GM12878 (cell line): ENCODE measurements around the gene FAM221A. TPM values are rescaled to one million over a fixed set of nuclear protein-coding genes. Genes with fewer than 3 reads are reported as not detected.
A peak's percentile ranks its signal among the peaks of the same experiment; 100 is the strongest.

Source experiments
- ATAC-seq: fragments of 200-7000 bp; cut with Tn5 transposase; 3 replicates; pipeline ENCODE4 v1.9.1; 2020; ENCODE audit warnings: mild to moderate bottlenecking, moderate library complexity
- BruUV-seq: library from RNA; stranded (reverse); fragments of 400-500 nt; replicated peaks from 2 replicates; lab custom pipeline; 2021; lab: Mats Ljungman, UMichigan
- CTCF ChIA-PET: fragments of 300-600 bp; sonication (Branson Sonifier 250); formaldehyde crosslinking; extraction: SDS; loops from one replicate; lab custom pipeline; 2021; ENCODE audit warnings: inconsistent platforms; lab: Yijun Ruan, JAX
- POLR2A ChIA-PET: fragments of 350-600 bp; formaldehyde crosslinking; extraction: SDS; loops from one replicate; lab custom pipeline; 2021; ENCODE audit warnings: inconsistent platforms; lab: Charles Lee
- RAD21 ChIA-PET: fragments of 300-600 bp; sonication (Branson Sonifier 250); formaldehyde crosslinking; loops from one replicate; lab custom pipeline; 2023; ENCODE audit warnings: antibody characterized with exemption; ENCODE audit not compliant: unreplicated experiment; lab: Charles Lee
- SMC1A ChIA-PET: fragments of 300-600 bp; sonication (Branson Sonifier 250); formaldehyde crosslinking; loops from one replicate; lab custom pipeline; 2023; ENCODE audit not compliant: unreplicated experiment, uncharacterized antibody; lab: Charles Lee
- DNase-seq: peaks from one replicate; pipeline ENCODE4 v3.0.0-alpha.2; 2011; ENCODE audit warnings: low read depth, low spot score
- FAIRE-seq: peaks from 3 replicates; lab custom pipeline; 2011; peaks lifted over from hg19 to GRCh38; lab: Jason Lieb, UNC
- H2AFZ ChIP-seq: 2 replicates; pipeline ENCODE4 v1.6.0; 2011; ENCODE audit warnings: low read depth, low read length, control low read depth; ENCODE audit not compliant: control insufficient read depth
- H3K27ac ChIP-seq: 2 replicates; pipeline ENCODE4 v1.5.1; 2011; ENCODE audit warnings: control low read depth; ENCODE audit not compliant: control insufficient read depth, insufficient read depth
- H3K27me3 ChIP-seq, 2 experiments: replicated peaks in 1 of 2; 2 replicates each; pipeline versions ENCODE4 v1.6.0 to v1.6.1; 2011; ENCODE audit warnings: low read length in 1 of 2; ENCODE audit not compliant: control insufficient read depth in 2 of 2, insufficient read depth in 2 of 2
- H3K36me3 ChIP-seq, 2 experiments: 2 replicates each; pipeline ENCODE4 v1.5.1; 2011; ENCODE audit warnings: low read length in 1 of 2; ENCODE audit not compliant: control insufficient read depth in 2 of 2, insufficient read depth in 2 of 2
- H3K4me1 ChIP-seq: 2 replicates; pipeline ENCODE4 v1.6.1; 2011; ENCODE audit warnings: mild to moderate bottlenecking, low read length, moderate library complexity, mixed read lengths; ENCODE audit not compliant: control insufficient read depth, insufficient read depth
- H3K4me2 ChIP-seq: 2 replicates; pipeline ENCODE4 v1.6.0; 2011; ENCODE audit warnings: control low read depth; ENCODE audit not compliant: control insufficient read depth, insufficient read depth
- H3K4me3 ChIP-seq: fragments of 200-600 bp; sonication (generic); 2 replicates; pipeline ENCODE4 v1.5.1; 2016
- H3K79me2 ChIP-seq: 2 replicates; pipeline ENCODE4 v1.6.0; 2011; ENCODE audit warnings: low read length; ENCODE audit not compliant: control insufficient read depth, insufficient read depth
- H3K9ac ChIP-seq: 2 replicates; pipeline ENCODE4 v1.8.0; 2011; ENCODE audit warnings: low read length, control low read depth, mixed read lengths; ENCODE audit not compliant: control insufficient read depth, insufficient read depth
- H3K9me3 ChIP-seq: replicated peaks from 3 replicates; pipeline ENCODE4 v1.5.1; 2011; ENCODE audit warnings: mild to moderate bottlenecking, low read length; ENCODE audit not compliant: control insufficient read depth, insufficient read depth
- H4K20me1 ChIP-seq: 2 replicates; pipeline ENCODE4 v1.6.0; 2011; ENCODE audit not compliant: control insufficient read depth, insufficient read depth
- BCL3 ChIP-seq: IDR thresholded peaks from 2 replicates; pipeline ENCODE4 v1.6.1; 2011; ENCODE audit warnings: borderline replicate concordance, low read depth, mild to moderate bottlenecking, moderate library complexity, low read length; ENCODE audit not compliant: insufficient read depth, poor library complexity, severe bottlenecking
- CBFB ChIP-seq: IDR thresholded peaks from 2 replicates; pipeline ENCODE4 v1.6.1; 2016; ENCODE audit warnings: antibody characterized with exemption, low read depth
- E2F4 ChIP-seq: IDR thresholded peaks from 2 replicates; pipeline ENCODE4 v1.6.1; 2012; ENCODE audit warnings: low read depth, low read length, improper control_type of control experiment
- EED ChIP-seq: sonication (generic); IDR thresholded peaks from 2 replicates; pipeline ENCODE4 v1.6.1; 2016; ENCODE audit warnings: antibody characterized with exemption, low read depth
- EZH2 ChIP-seq: IDR thresholded peaks from 2 replicates; pipeline ENCODE4 v1.6.1; 2012; ENCODE audit warnings: low read depth, mild to moderate bottlenecking, control low read depth, inconsistent platforms, low read length, borderline replicate concordance; ENCODE audit not compliant: control insufficient read depth
- MXI1 ChIP-seq: fragments of 150-350 bp; IDR thresholded peaks from 2 replicates; pipeline ENCODE4 v1.6.1; 2011; ENCODE audit warnings: low read depth, mild to moderate bottlenecking, inconsistent platforms, low read length, improper control_type of control experiment
- NBN ChIP-seq: fragments of 450-650 bp; IDR thresholded peaks from 2 replicates; pipeline ENCODE4 v1.6.1; 2016
- NFXL1 ChIP-seq: fragments of 450-650 bp; IDR thresholded peaks from 2 replicates; pipeline ENCODE4 v1.6.1; 2017; ENCODE audit warnings: antibody characterized with exemption, mild to moderate bottlenecking, borderline replicate concordance
- NKRF ChIP-seq: fragments of 450-650 bp; conservative IDR thresholded peaks from 2 replicates; pipeline ENCODE4 v1.6.1; 2017; ENCODE audit warnings: mild to moderate bottlenecking, moderate library complexity
- RBBP5 ChIP-seq: fragments of 200-600 bp; sonication (generic); conservative IDR thresholded peaks from 2 replicates; pipeline ENCODE4 v1.6.1; 2016
- RELA ChIP-seq: fragments of 450-650 bp; IDR thresholded peaks from 2 replicates; pipeline ENCODE4 v1.8.0; 2014; ENCODE audit warnings: borderline replicate concordance; ENCODE audit not compliant: partially characterized antibody
- SKIL ChIP-seq: fragments of 450-650 bp; IDR thresholded peaks from 2 replicates; pipeline ENCODE4 v1.6.1; 2017; ENCODE audit warnings: mild to moderate bottlenecking, low read depth, inconsistent platforms; ENCODE audit not compliant: poor library complexity, severe bottlenecking
- SMAD5 ChIP-seq: IDR thresholded peaks from 2 replicates; pipeline ENCODE4 v1.6.1; 2016; ENCODE audit warnings: antibody characterized with exemption, low read depth
- SMARCA5 ChIP-seq: fragments of 450-650 bp; IDR thresholded peaks from 2 replicates; pipeline ENCODE4 v1.6.1; 2017; ENCODE audit warnings: mild to moderate bottlenecking
- SMC3 ChIP-seq: IDR thresholded peaks from 2 replicates; pipeline ENCODE4 v1.6.1; 2011; ENCODE audit warnings: low read length, improper control_type of control experiment, borderline replicate concordance
- ZNF207 ChIP-seq: fragments of 450-650 bp; IDR thresholded peaks from 2 replicates; pipeline ENCODE4 v1.6.1; 2014; ENCODE audit warnings: antibody characterized with exemption, mild to moderate bottlenecking, borderline replicate concordance
- ZNF24 ChIP-seq: fragments of 450-650 bp; IDR thresholded peaks from 2 replicates; pipeline ENCODE4 v1.6.1; 2017; ENCODE audit warnings: antibody characterized with exemption, mild to moderate bottlenecking
- ZNF622 ChIP-seq: fragments of 450-650 bp; IDR thresholded peaks from 2 replicates; pipeline ENCODE4 v1.6.1; 2017; ENCODE audit warnings: mild to moderate bottlenecking, inconsistent platforms
- WGBS: methylation state at CpG from one replicate; pipeline ENCODE4 v1.1.6; 2016; ENCODE audit warnings: low lambda C conversion rate; ENCODE audit not compliant: insufficient replicate concordance, insufficient coverage; ENCODE audit errors: missing lambda C conversion rate; 5-methylcytosine and 5-hydroxymethylcytosine counted together
- in situ Hi-C: fragments of 300-500 bp; cut with MboI; formaldehyde crosslinking; loops from 9 replicates; pipeline ENCODE4 v1.14.3; 2018; ENCODE audit warnings: mixed read lengths
- intact Hi-C: fragments of 100-400 bp; cut with micrococcal nuclease; formaldehyde crosslinking; loops from one replicate; pipeline ENCODE4 v1.14.2; 2022; ENCODE audit not compliant: unreplicated experiment
- polyA plus RNA-seq, 11 experiments: library from polyadenylated mRNA; depleted of rRNA in 4 of 11; unstranded in 6 of 11; stranded (reverse) in 5 of 11; fragments of >200 nt; fragmentation: Nextera tagmentation in 4 of 11; fragmentation: Illumina TruSeq in 1 of 11; extraction: Ambion mirVana in 4 of 11; extraction: Trizol in 1 of 11; gene quantifications; 1 replicate in 1 of 11; 2 replicates in 10 of 11; pipeline versions ENCODE4 v1.2.1 to v1.2.3, GENCODE V29; 2011 to 2016; ENCODE audit warnings: inconsistent platforms in 2 of 11, missing spikeins in 2 of 11, low read depth in 1 of 11
- total RNA-seq, 4 experiments: library from RNA; depleted of rRNA in 3 of 4; stranded (reverse); fragments of >200 nt in 3 of 4; fragmentation: Illumina TruSeq in 1 of 4; extraction: Trizol in 1 of 4; gene quantifications; 2 replicates each; pipeline versions ENCODE4 v1.2.1 to v1.2.3, GENCODE V29; 2013 to 2021

FAM221A gene
- total and polyA plus RNA-seq, 10 of the 15 experiments (the other 5 are each of a cell fraction or from before 2014, with no cell fraction given): 6.3 to 16.7 (median 9.7) TPM

- TF ChIP-seq SMAD5 (no peak), RELA (no peak), SKIL (no peak), MXI1 (no peak), EZH2 (no peak), SMARCA5 (no peak)
These were observed 35.1 kb downstream of the FAM221A start (continued) for GRCh38 chr7:23715099-23715498.

DNA sequence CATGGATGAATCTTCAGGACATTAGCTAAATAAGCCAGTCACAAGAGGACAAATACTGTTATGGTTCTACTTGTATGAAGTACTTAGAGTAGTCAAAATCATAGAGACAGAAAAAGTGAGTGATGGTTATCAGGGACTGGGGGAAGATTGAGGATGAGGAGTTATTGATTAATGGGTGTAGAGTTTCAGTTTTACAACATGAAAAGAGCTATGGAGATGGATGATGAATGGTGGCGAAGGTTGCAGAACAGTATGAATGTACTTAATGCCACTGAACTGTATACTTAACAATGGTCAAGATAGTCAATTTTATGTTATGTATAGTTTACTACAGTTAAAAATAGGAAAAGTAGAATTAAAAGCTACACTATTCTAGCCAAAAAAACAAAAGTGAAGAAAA is 37.8 kb downstream of the FAM221A start:
- Histone ChIP-seq H3K27ac (no peak overlapping the region), H3K9ac (no peak overlapping the region), H3K79me2 (no peaks in the 10 kb centered on the region), H3K9me3 (no peaks in the 10 kb centered on the region), H3K36me3 (no peaks in the 10 kb centered on the region), H3K4me3 (no peak overlapping the region), H4K20me1 (no peaks in the 10 kb centered on the region), H3K27me3 (no peaks in the 10 kb centered on the region), H2AFZ (no peak overlapping the region), H3K4me1 (no peaks in the 10 kb centered on the region), H3K4me2 (no peak overlapping the region)
- ATAC-seq (peak; percentile 57), FAIRE-seq (no peak), DNase-seq (no peak)
- BruUV-seq: no TSS peak
- WGBS: 100% methylated on average over 1 of the region's 1 CpG
- SMC1A ChIA-PET: interaction anchor here (0.8 to 4.3 kb wide), 8 partner anchors 13 to 445 kb away, joined by 3 to 24 read pairs (median 4); no protein-coding TSS in a partner anchor
- in situ Hi-C loops (no loop called here), intact Hi-C loops (no loop called here)
- RAD21 ChIA-PET: interaction anchor here (0.8 to 1.4 kb wide), 2 partner anchors 8 to 148 kb away, joined by 3 to 8 read pairs; partner anchors contain the start of gene STK31
- CTCF ChIA-PET: interaction anchor here (0.8 to 13.5 kb wide), 8 partner anchors 9 to 163 kb away, joined by 3 to 264 read pairs (median 4); no protein-coding TSS in a partner anchor
- POLR2A ChIA-PET: no interaction called here
- no peak for TF ChIP-seq SMC3
- TF ChIP-seq NBN: no peak
- no peak for TF ChIP-seq CBFB
- TF ChIP-seq E2F4: no peak
- TF ChIP-seq ZNF24: no peak
- TF ChIP-seq ZNF207: no peak
- no peak for TF ChIP-seq BCL3
- TF ChIP-seq ZNF622: no peak
- TF ChIP-seq NKRF: no peak
- TF ChIP-seq MXI1: no peak
- TF ChIP-seq RBBP5: no peak
- TF ChIP-seq EED: no peak
- TF ChIP-seq NFXL1: no peak
